BJ (cell line): Measurements from ENCODE around the gene PARD3. TPM values are rescaled to one million over a fixed set of nuclear protein-coding genes. Genes with fewer than 3 reads are reported as not detected.
A peak's percentile ranks its signal among the peaks of the same experiment; 100 is the strongest.

Experiments used
- CTCF ChIA-PET: fragments of 350-600 bp; formaldehyde crosslinking; extraction: SDS; loops from one replicate; lab custom pipeline; 2021; ENCODE audit warnings: antibody characterized with exemption, inconsistent platforms; lab: Yijun Ruan, JAX
- POLR2A ChIA-PET: fragments of 300-600 bp; sonication (Branson Sonifier 250); formaldehyde crosslinking; extraction: SDS; loops from one replicate; lab custom pipeline; 2021; ENCODE audit warnings: antibody characterized with exemption; lab: Charles Lee
- DNase-seq: peaks from one replicate; pipeline ENCODE4 v3.0.0-alpha.2; 2011; ENCODE audit warnings: low read depth
- H3K27me3 ChIP-seq: 2 replicates; pipeline ENCODE4 v1.6.0; 2011; ENCODE audit warnings: low read length; ENCODE audit not compliant: control insufficient read depth, insufficient read depth
- H3K36me3 ChIP-seq: 2 replicates; pipeline ENCODE4 v1.5.1; 2011; ENCODE audit warnings: low read length; ENCODE audit not compliant: control insufficient read depth, insufficient read depth
- H3K4me3 ChIP-seq: 2 replicates; pipeline ENCODE4 v1.5.1; 2011; ENCODE audit warnings: low read depth, mild to moderate bottlenecking, control low read depth, low read length
- CTCF ChIP-seq: IDR thresholded peaks from 2 replicates; pipeline ENCODE4 v1.5.1; 2011; ENCODE audit warnings: low read depth, mild to moderate bottlenecking, control low read depth, inconsistent platforms, low read length, moderate library complexity; ENCODE audit not compliant: insufficient read depth
- polyA plus RNA-seq: library from polyadenylated mRNA; depleted of rRNA; stranded (reverse); fragments of >200 nt; gene quantifications from 2 replicates; pipeline ENCODE4 v1.2.3, GENCODE V29; 2011

Gene PARD3
- polyA plus RNA-seq, 1 experiment = 17.7 TPM

GRCh38 chr10:34669079-34669478 is 146.0 kb downstream of the PARD3 start:
- Histone ChIP-seq H3K4me3 (no peak overlapping the region), H3K36me3 (no peaks in the 10 kb centered on the region), H3K27me3 (no peaks in the 10 kb centered on the region)
- ChIA-PET POLR2A (no interaction called here), CTCF (no interaction called here)
- no peak for TF ChIP-seq CTCF
- DNase-seq = no peak

DNA sequence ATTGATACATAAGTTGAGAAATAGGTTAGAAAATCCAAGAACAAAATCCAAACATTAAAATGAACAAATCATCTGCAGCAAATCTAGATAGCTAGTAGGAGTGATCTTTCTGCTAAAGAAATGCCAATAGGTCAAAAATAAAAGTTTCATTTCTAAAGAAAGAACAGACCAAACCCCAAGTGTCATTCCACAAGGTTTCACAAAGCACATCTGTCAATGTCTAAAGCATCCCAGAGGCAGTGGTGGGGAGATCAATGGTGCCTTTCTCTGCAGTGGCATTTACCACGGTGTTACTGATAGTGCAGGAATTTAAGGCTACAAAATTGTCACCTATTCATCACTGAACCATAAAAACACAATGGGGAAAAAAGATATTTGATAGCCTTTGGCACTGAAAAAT is 147.9 kb downstream of the PARD3 start:
- H3K27me3 ChIP-seq = no peaks in the 10 kb centered on the region
- DNase-seq = no peak
- H3K4me3 ChIP-seq = no peak overlapping the region
- TF ChIP-seq CTCF = no peak
- ChIA-PET CTCF (interaction anchor here (0.9 to 3.6 kb wide), 7 partner anchors 12 to 356 kb away, joined by 3 to 20 read pairs (median 3); no protein-coding TSS in a partner anchor), POLR2A (no interaction called here)
- H3K36me3 ChIP-seq = no peaks in the 10 kb centered on the region

DNA sequence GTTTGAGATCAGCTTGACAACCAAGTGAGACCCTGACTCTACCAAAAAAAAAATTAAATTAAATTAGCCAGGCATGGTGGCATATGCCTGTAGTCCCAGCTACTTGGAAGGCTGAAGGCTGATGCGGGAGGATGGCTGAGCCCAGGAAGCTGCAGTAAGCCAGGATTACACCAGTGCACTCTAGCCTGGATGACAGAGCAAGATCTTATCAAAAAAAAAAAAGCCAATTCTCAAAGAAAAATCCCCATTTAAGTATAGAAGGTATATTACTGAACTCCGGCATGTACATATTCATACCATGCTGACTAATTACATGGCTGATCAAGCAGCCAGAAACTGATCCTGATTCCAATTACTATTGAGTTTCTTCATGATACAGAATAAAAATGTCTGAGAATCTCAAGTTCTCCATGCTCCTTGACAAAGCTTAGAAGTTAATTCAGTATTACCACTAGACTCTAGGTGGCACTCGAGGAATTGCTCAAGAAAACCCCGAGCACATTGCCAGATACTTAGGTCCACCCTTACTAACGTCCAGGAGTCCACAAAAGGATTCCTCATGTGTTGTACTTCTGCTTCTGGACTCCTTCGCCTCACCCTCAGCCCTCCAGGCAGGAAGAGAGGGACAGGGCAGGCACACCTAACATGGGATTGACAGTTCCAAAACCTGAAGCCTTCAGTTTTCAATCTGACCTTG is 148.9 kb downstream of the PARD3 start:
- no peaks in the 10 kb centered on the region for H3K36me3 ChIP-seq
- POLR2A ChIA-PET = no interaction called here
- DNase-seq = peak; percentile 60
- peak; percentile 61 for TF ChIP-seq CTCF
- no peak overlapping the region for H3K4me3 ChIP-seq
- no peaks in the 10 kb centered on the region for H3K27me3 ChIP-seq
- CTCF ChIA-PET = interaction anchor here (0.6 to 3.6 kb wide), 16 partner anchors 8 to 551 kb away, joined by 3 to 20 read pairs (median 4); no protein-coding TSS in a partner anchor

- Histone ChIP-seq H3K27me3 (no peaks in the 10 kb centered on the region), H3K36me3 (no peaks in the 10 kb centered on the region), H3K4me3 (no peak overlapping the region)
- POLR2A ChIA-PET = no interaction called here
- no peak for TF ChIP-seq CTCF
- no peak for DNase-seq
- CTCF ChIA-PET = interaction anchor here (1.2 to 3.6 kb wide), 4 partner anchors 9 to 59 kb away, joined by 3 to 20 read pairs (median 8); no protein-coding TSS in a partner anchor
Measured at GRCh38 chr10:34664706-34665105, 150.4 kb downstream of the PARD3 start.

DNA sequence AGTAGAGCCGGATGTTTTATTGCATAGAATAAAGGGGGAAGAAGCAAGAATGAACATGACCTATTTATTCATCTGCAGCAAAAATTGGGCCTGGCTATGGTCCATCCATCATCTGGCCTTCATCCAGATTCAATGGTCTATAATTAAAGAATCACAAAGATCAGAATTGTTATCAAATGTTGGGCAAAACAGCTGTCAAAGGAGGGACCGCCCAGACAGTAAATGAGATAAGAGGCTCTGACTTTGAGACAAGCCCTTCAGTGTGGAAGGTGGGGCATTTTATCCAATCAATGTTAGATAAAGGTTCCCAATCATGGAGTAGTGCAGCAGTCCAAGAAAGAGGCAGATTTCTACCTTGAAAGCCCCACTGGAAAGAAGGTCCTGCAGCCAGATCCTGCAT is 153.5 kb downstream of the PARD3 start:
- Histone ChIP-seq H3K36me3 (no peaks in the 10 kb centered on the region), H3K27me3 (no peaks in the 10 kb centered on the region), H3K4me3 (no peak overlapping the region)
- no peak for TF ChIP-seq CTCF
- POLR2A ChIA-PET = no interaction called here
- CTCF ChIA-PET = no interaction called here
- DNase-seq = no peak
